Neural progenitor cell (in vitro differentiated cells): Measurements from ENCODE around the gene SFMBT1. TPM values are rescaled to one million over a fixed set of nuclear protein-coding genes. Genes with fewer than 3 reads are reported as not detected.

Source experiments
- DNase-seq: peaks from one replicate; pipeline ENCODE4 v3.0.0-alpha.2; 2016; ENCODE audit warnings: low spot score
- H2AFZ ChIP-seq: fragments of 200-600 bp; sonication (generic); replicated peaks from 2 replicates; pipeline ENCODE4 v1.6.1; 2016; ENCODE audit warnings: antibody characterized with exemption
- H3F3A ChIP-seq: fragments of 200-600 bp; sonication (generic); 2 replicates; pipeline ENCODE4 v1.6.1; 2016; ENCODE audit warnings: antibody characterized with exemption, low read depth
- H3K27ac ChIP-seq: fragments of 200-600 bp; sonication (generic); 2 replicates; pipeline ENCODE4 v1.5.1; 2016; ENCODE audit warnings: mild to moderate bottlenecking
- H3K27me3 ChIP-seq: fragments of 200-600 bp; sonication (generic); 2 replicates; pipeline ENCODE4 v1.6.1; 2016; ENCODE audit warnings: mild to moderate bottlenecking, moderate library complexity
- H3K36me3 ChIP-seq: fragments of 200-600 bp; sonication (generic); 2 replicates; pipeline ENCODE4 v1.5.1; 2016
- H3K4me1 ChIP-seq: fragments of 200-600 bp; sonication (generic); 2 replicates; pipeline ENCODE4 v1.6.1; 2016; ENCODE audit warnings: mixed run types
- H3K4me2 ChIP-seq: fragments of 200-600 bp; sonication (generic); 2 replicates; pipeline ENCODE4 v1.6.1; 2016
- H3K4me3 ChIP-seq: fragments of 200-600 bp; sonication (generic); 2 replicates; pipeline ENCODE4 v1.5.1; 2016
- H3K79me2 ChIP-seq: fragments of 200-600 bp; sonication (generic); 2 replicates; pipeline ENCODE4 v1.6.1; 2016; ENCODE audit warnings: low read depth
- H3K9ac ChIP-seq: fragments of 200-600 bp; sonication (generic); 2 replicates; pipeline ENCODE4 v1.6.1; 2016
- H3K9me3 ChIP-seq: fragments of 200-600 bp; sonication (generic); 2 replicates; pipeline ENCODE4 v1.5.1; 2016; ENCODE audit warnings: low read depth
- H4K20me1 ChIP-seq: fragments of 200-600 bp; sonication (generic); 2 replicates; pipeline ENCODE4 v1.6.1; 2016; ENCODE audit warnings: low read depth
- H3K27ac Mint-ChIP-seq: 3 replicates; pipeline ENCODE4 v1.8.0; 2021; ENCODE audit warnings: mixed read lengths
- H3K27me3 Mint-ChIP-seq: 2 replicates; pipeline ENCODE4 v1.8.0; 2022; ENCODE audit warnings: low read depth, mild to moderate bottlenecking, inconsistent platforms, moderate library complexity, mixed read lengths; ENCODE audit not compliant: insufficient read depth
- H3K36me3 Mint-ChIP-seq: 3 replicates; pipeline ENCODE4 v1.8.0; 2021; ENCODE audit warnings: mixed read lengths
- H3K4me1 Mint-ChIP-seq: 3 replicates; pipeline ENCODE4 v1.8.0; 2021; ENCODE audit warnings: mixed read lengths
- H3K4me3 Mint-ChIP-seq: 3 replicates; pipeline ENCODE4 v1.8.0; 2021; ENCODE audit warnings: mild to moderate bottlenecking, moderate library complexity, mixed read lengths
- H3K9me3 Mint-ChIP-seq: 3 replicates; pipeline ENCODE4 v1.8.0; 2020; ENCODE audit warnings: mixed read lengths
- EZH2 ChIP-seq: fragments of 200-600 bp; sonication (generic); IDR thresholded peaks from 2 replicates; pipeline ENCODE4 v1.6.1; 2017; ENCODE audit warnings: antibody characterized with exemption, mild to moderate bottlenecking, moderate library complexity
- EZH2phosphoT487 ChIP-seq: fragments of 200-600 bp; sonication (generic); IDR thresholded peaks from 2 replicates; pipeline ENCODE4 v1.6.1; 2017; ENCODE audit warnings: antibody characterized with exemption
- total RNA-seq: library from RNA; depleted of rRNA; stranded (reverse); fragments of >200 nt; gene quantifications from 2 replicates; pipeline ENCODE4 v1.2.3, GENCODE V29; 2015; ENCODE audit warnings: low replicate concordance
- TF ChIP-seq, protein P1 (sequence below): fragments of 200-600 bp; sonication (generic); IDR thresholded peaks from 2 replicates; pipeline ENCODE4 v1.5.1; 2017; ENCODE audit warnings: antibody characterized with exemption, mild to moderate bottlenecking

Gene SFMBT1
- total RNA-seq, 1 donor from 2014 or later = 18.5 TPM

DNA sequence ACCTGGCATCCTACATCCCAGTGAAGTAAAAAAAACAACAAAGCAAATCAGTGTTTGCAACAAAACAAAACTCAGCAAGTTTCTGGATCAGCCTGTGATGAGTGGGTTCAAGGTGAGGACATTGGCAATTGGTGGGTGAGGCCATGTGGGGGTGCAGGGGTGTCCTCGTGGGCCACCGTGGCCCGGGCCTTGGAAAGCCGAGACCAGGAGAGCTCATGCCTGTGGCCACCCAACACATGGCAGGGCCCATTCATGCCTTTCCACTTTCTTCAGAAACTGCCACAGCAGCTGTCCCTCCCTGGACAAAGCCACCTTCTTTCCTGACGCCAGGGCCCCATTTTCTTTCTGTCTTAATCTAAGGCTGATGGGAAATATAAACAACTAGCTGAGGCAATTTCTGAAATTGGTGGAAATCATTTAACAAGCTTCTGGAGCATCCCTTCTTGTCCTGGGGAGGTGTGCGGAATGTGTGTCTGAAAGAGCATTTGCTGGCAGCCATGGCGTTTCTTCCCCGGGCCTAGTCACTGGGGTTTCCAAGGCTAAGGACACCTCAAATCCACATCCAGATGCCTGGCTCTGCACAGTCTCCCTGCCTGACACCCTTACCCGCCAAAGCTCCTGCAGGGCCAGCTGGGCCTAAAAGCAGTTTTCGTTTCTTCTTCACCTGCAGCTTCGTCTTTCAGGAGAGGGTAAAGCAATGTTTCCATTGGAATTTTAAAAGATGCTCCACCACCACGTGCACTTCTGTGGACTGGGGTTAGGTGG lies 34.1 kb upstream of the SFMBT1 start:
- H3F3A ChIP-seq = no peaks in the 10 kb centered on the region
- no peak overlapping the region for H2AFZ ChIP-seq
- H3K36me3 ChIP-seq = no peaks in the 10 kb centered on the region
- Mint-ChIP-seq H3K4me1 (peaks cover 13% of the 10 kb centered on the region), H3K36me3 (no peaks in the 10 kb centered on the region), H3K27me3 (peaks cover 3% of the 10 kb centered on the region), H3K27ac (no peak overlapping the region), H3K4me3 (no peak overlapping the region), H3K9me3 (no peaks in the 10 kb centered on the region)
- no peak overlapping the region for H3K4me2 ChIP-seq
- DNase-seq = no peak
- no peaks in the 10 kb centered on the region for H3K4me1 ChIP-seq
- TF ChIP-seq, protein P1, sequence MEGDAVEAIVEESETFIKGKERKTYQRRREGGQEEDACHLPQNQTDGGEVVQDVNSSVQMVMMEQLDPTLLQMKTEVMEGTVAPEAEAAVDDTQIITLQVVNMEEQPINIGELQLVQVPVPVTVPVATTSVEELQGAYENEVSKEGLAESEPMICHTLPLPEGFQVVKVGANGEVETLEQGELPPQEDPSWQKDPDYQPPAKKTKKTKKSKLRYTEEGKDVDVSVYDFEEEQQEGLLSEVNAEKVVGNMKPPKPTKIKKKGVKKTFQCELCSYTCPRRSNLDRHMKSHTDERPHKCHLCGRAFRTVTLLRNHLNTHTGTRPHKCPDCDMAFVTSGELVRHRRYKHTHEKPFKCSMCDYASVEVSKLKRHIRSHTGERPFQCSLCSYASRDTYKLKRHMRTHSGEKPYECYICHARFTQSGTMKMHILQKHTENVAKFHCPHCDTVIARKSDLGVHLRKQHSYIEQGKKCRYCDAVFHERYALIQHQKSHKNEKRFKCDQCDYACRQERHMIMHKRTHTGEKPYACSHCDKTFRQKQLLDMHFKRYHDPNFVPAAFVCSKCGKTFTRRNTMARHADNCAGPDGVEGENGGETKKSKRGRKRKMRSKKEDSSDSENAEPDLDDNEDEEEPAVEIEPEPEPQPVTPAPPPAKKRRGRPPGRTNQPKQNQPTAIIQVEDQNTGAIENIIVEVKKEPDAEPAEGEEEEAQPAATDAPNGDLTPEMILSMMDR = no peak
- no peak for TF ChIP-seq EZH2phosphoT487
- TF ChIP-seq EZH2 = no peak
- H3K4me3 ChIP-seq = no peak overlapping the region
- no peaks in the 10 kb centered on the region for H3K27me3 ChIP-seq
- no peaks in the 10 kb centered on the region for H3K9me3 ChIP-seq
- no peak overlapping the region for H3K9ac ChIP-seq
- H4K20me1 ChIP-seq = no peaks in the 10 kb centered on the region
- no peak overlapping the region for H3K27ac ChIP-seq
- no peaks in the 10 kb centered on the region for H3K79me2 ChIP-seq

DNA sequence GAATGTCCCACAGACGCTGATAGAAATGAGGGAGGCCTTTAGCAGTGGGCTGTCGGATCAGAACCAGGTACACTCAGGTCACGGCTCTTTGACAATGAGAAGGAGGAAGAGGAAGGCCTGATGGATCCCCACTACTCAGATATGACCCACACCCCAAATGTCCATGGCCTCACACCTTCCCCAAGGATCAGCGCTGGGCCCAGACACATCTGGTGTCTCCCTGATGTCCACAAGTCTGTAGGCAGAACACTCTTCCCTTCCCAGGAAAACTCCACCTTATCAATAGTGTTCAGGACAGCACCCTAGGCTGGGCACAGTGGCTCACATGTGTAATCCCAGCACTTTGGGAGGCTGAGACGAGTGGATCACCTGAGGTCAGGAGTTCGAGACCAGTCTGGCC lies 33.3 kb upstream of the SFMBT1 start:
- no peak overlapping the region for H2AFZ ChIP-seq
- no peaks in the 10 kb centered on the region for H3K36me3 ChIP-seq
- H3K4me3 ChIP-seq = no peak overlapping the region
- no peaks in the 10 kb centered on the region for H3F3A ChIP-seq
- Mint-ChIP-seq H3K9me3 (no peaks in the 10 kb centered on the region), H3K27ac (no peak overlapping the region), H3K36me3 (no peaks in the 10 kb centered on the region), H3K4me1 (peaks cover 14% of the 10 kb centered on the region), H3K4me3 (no peak overlapping the region), H3K27me3 (peaks cover 3% of the 10 kb centered on the region)
- H3K4me1 ChIP-seq = no peaks in the 10 kb centered on the region
- H3K27ac ChIP-seq = no peak overlapping the region
- H3K27me3 ChIP-seq = no peaks in the 10 kb centered on the region
- H3K4me2 ChIP-seq = no peak overlapping the region
- H3K9ac ChIP-seq = no peak overlapping the region
- no peaks in the 10 kb centered on the region for H4K20me1 ChIP-seq
- H3K9me3 ChIP-seq = no peaks in the 10 kb centered on the region
- DNase-seq = no peak
- TF ChIP-seq EZH2 (no peak), EZH2phosphoT487 (no peak)
- TF ChIP-seq, protein P1 = no peak
- no peaks in the 10 kb centered on the region for H3K79me2 ChIP-seq

DNA sequence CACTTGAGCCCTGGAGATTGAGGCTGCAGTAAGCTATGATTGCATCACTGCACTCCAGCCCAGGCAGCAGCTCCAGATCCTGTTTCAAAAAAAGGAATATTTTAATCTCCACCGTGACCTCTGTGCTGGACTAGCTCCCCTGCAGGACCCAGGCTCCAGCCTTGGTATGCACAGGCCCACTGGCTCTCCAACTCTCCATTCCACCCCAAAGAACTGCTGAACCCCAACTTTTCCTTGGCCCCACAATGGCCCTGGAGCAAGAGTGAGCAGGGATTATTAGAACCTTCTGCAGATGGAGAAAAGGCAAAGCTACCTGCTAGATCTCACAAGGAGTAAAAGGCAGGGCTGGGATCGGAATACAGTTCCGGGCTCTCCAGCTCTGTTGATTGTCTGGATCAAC lies 32.8 kb upstream of the SFMBT1 start:
- Histone ChIP-seq H3K4me3 (no peak overlapping the region), H3K9me3 (no peaks in the 10 kb centered on the region), H3K27ac (no peak overlapping the region), H3K79me2 (no peaks in the 10 kb centered on the region), H2AFZ (no peak overlapping the region), H3F3A (no peaks in the 10 kb centered on the region), H3K4me2 (no peak overlapping the region), H3K27me3 (no peaks in the 10 kb centered on the region), H3K9ac (no peak overlapping the region), H3K4me1 (peaks cover 2% of the 10 kb centered on the region), H4K20me1 (no peaks in the 10 kb centered on the region), H3K36me3 (no peaks in the 10 kb centered on the region)
- H3K4me3 Mint-ChIP-seq = no peak overlapping the region
- H3K4me1 Mint-ChIP-seq = peaks cover 9% of the 10 kb centered on the region
- H3K9me3 Mint-ChIP-seq = no peaks in the 10 kb centered on the region
- no peak overlapping the region for H3K27ac Mint-ChIP-seq
- no peaks in the 10 kb centered on the region for H3K27me3 Mint-ChIP-seq
- DNase-seq = no peak
- TF ChIP-seq, protein P1 = no peak
- no peaks in the 10 kb centered on the region for H3K36me3 Mint-ChIP-seq
